Activated T-helper 2 cell treated with anti-CD3 and anti-CD28 coated beads, Interferon-gamma antibody, Interleukin-2, Interleukin-4, amounts not matched to agents 10 μg/mL and 5 μg/mL and 100 μg/mL, durations not matched to agents 14 hours and 24 hours and 36 hours (primary cell): ENCODE results near the gene MYO3A. TPM values are rescaled to one million over a fixed set of nuclear protein-coding genes. Genes with fewer than 3 reads are reported as not detected.

Experiments
- DNase-seq: peaks from one replicate; pipeline ENCODE4 v3.0.0; 2021; ENCODE audit warnings: low spot score
- H3K27ac Mint-ChIP-seq: one replicate; pipeline ENCODE4 v1.8.0; 2021; ENCODE audit warnings: mixed read lengths
- H3K27me3 Mint-ChIP-seq: one replicate; pipeline ENCODE4 v1.8.0; 2021; ENCODE audit warnings: low read depth, mixed read lengths
- H3K36me3 Mint-ChIP-seq: one replicate; pipeline ENCODE4 v1.8.0; 2021; ENCODE audit warnings: low read depth, mixed read lengths
- H3K4me1 Mint-ChIP-seq: one replicate; pipeline ENCODE4 v1.8.0; 2021; ENCODE audit warnings: low read depth, mixed read lengths
- H3K4me3 Mint-ChIP-seq: one replicate; pipeline ENCODE4 v1.8.0; 2021; ENCODE audit warnings: low read depth, mild to moderate bottlenecking, moderate library complexity, mixed read lengths
- H3K9me3 Mint-ChIP-seq: one replicate; pipeline ENCODE4 v1.8.0; 2021; ENCODE audit warnings: mixed read lengths
- intact Hi-C: fragments of 100-400 bp; cut with micrococcal nuclease; formaldehyde crosslinking; loops from one replicate; pipeline ENCODE4 v1.15.1; 2023
- total RNA-seq: library from RNA; stranded (reverse); gene quantifications from 2 replicates; pipeline ENCODE4 v1.2.3, GENCODE V29; 2022

Gene MYO3A
- total RNA-seq, 1 donor from 2014 or later: not detected

DNA sequence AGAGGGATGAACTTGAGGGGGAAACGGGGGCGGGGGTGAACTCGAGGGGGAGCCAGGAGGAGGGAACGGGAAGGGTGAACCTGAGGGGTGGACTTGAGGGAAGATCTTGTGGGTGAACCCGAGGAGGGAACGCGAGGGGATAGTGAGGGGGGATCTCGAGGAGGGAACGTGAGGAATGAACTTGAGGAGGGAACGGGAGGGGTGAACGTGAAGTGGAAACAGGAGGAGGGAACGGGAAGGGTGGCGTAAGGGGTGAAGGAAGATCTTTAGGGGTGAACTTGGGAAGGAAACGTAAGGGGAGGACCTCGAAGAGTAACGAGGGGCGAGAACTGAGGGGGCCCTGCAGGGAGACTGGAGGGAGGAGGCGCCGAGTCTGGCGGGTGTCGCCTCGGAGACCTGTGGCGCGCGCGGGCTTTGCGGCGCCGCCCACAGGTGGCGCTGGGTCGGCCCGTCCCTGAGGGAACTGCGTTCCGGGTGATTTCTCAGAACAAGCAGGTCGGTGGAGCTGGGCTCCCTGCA lies 651 bp downstream of the MYO3A start:
- Mint-ChIP-seq H3K36me3 (no peaks in the 10 kb centered on the region), H3K4me1 (no peaks in the 10 kb centered on the region), H3K9me3 (no peaks in the 10 kb centered on the region), H3K27ac (no peak overlapping the region), H3K4me3 (peak overlapping the region; percentile 27), H3K27me3 (peaks cover 32% of the 10 kb centered on the region)
- intact Hi-C loops: no loop called here
- no peak for DNase-seq

DNA sequence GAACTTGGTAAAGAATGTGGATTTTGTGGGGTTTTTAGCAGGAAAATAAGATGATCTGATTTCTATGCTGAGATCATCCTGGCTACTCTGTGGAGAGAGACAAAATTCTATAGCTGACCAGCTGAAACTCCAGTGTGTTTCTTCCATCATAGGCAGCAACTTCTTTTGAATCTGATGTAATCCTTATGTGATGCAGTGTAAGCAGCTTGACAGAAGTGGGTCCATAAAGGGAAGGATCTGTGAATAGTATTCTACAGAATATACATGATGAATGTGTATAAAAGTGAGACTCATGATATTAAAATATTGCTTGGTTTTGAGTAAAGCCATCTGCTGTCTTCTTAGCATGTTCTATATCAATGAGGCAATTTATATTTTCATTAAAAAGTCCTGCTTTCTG lies 4.4 kb downstream of the MYO3A start:
- Mint-ChIP-seq H3K27ac (no peak overlapping the region), H3K27me3 (peaks cover 31% of the 10 kb centered on the region), H3K4me3 (no peak overlapping the region), H3K9me3 (no peaks in the 10 kb centered on the region), H3K36me3 (no peaks in the 10 kb centered on the region), H3K4me1 (no peaks in the 10 kb centered on the region)
- intact Hi-C loops: no loop called here
- DNase-seq: no peak

DNA sequence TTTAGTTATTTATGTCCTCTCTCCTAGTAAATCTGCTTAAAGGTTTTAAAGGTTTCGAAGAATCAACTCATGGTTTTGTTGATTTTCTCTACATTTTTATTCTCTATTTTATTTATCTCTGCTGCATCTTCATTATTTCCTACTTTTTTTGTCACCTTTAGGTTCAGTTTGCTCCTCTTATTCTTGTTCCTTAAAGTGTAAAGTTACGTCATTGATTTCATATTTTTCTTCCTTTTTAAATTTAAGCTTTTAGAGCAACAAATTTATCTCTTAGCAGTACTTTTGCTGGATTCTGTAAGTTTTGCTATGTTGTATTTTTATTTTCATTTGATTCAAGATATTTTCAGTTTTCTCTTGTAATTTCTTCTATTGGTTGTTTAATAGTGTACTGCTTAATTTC lies 10.7 kb downstream of the MYO3A start:
- no peak overlapping the region for H3K4me3 Mint-ChIP-seq
- no peaks in the 10 kb centered on the region for H3K36me3 Mint-ChIP-seq
- peaks cover 4% of the 10 kb centered on the region for H3K9me3 Mint-ChIP-seq

DNA sequence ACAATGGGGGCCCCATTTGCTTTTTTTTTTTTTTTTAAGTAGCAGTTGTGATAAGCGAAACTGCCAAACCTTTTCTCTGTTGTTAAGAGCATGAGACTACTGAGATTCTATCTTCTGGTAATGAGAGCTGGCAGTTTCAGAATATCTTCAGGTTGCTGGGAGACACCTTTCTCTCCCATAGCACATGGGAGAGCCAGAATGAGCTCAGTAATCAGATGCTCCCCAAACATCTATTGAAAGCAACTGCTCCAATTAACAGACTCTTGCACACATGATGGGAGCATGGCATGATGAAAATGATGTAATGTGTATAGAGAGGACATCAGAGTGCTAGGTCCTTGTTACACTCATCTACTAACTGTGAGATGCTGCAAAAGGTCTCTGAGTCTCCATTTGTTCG lies 18.8 kb downstream of the MYO3A start:
- Mint-ChIP-seq H3K4me1 (no peaks in the 10 kb centered on the region), H3K36me3 (no peaks in the 10 kb centered on the region), H3K9me3 (peaks cover 6% of the 10 kb centered on the region), H3K27me3 (no peaks in the 10 kb centered on the region), H3K27ac (no peak overlapping the region), H3K4me3 (no peak overlapping the region)
- no peak for DNase-seq
- intact Hi-C loops: no loop called here

More for the DNA sequence above, 10.7 kb downstream of the MYO3A start:
- no peak for DNase-seq
- Mint-ChIP-seq H3K27ac (no peak overlapping the region), H3K27me3 (peaks cover 7% of the 10 kb centered on the region), H3K4me1 (no peaks in the 10 kb centered on the region)
- intact Hi-C loops: no loop called here

DNA sequence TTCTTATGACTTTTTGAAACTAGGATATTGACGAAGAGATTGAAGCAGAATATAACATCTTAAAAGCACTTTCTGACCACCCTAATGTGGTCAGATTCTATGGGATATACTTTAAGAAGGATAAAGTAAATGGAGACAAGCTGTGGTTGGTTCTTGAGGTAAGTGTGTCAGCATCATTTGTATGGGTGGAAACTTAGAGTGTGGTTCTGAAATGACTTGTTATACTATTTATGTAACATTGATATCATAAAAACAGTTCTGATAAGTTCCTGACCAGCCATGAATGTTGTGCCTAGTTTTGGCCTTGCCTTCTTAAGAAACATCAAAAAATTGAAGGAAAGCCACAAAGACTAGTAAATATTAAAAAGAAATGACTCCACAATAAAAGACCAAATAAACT lies 20.8 kb downstream of the MYO3A start:
- DNase-seq: no peak
- Mint-ChIP-seq H3K4me1 (no peaks in the 10 kb centered on the region), H3K27ac (no peak overlapping the region), H3K9me3 (peaks cover 6% of the 10 kb centered on the region), H3K27me3 (no peaks in the 10 kb centered on the region), H3K4me3 (no peak overlapping the region), H3K36me3 (no peaks in the 10 kb centered on the region)
- intact Hi-C loops: no loop called here

DNA sequence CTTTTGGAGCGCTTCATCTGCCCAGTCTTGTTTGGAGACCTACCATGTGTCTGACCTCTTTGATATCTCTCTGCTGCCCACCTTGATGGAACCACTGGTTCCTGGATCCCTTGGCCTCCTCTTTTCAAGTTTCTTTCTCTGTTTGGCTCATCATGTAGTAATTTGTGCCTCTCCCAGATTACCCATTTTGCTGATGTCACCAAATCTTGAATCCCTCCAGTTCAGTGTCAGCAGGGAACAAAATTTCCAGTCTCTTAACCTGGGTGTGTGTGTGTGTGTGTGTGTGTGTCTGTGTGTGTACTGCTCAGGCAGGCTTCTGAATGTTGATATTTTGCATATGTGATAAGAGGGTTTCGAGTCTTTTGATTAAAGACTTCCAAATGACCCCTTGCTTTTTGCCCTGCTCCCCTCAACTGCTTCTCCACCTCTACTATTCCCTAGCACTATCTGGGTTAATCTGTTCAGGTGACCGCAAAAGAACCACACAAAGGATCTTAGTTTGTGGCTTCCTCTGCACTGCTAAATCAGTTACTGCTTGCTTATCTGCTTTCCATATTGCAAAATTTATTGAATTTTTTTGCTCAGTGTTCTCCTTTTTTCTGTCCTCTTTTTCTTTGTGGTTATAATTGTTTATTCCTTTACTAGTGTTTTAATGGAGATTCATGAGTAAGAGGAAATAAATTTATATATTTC lies 25.7 kb downstream of the MYO3A start:
- intact Hi-C loops: loop anchor here (2.0 kb wide), 1 partner anchor 57 kb away; no protein-coding TSS in a partner anchor
- Mint-ChIP-seq H3K4me3 (no peak overlapping the region), H3K27me3 (no peaks in the 10 kb centered on the region), H3K36me3 (no peaks in the 10 kb centered on the region), H3K4me1 (no peaks in the 10 kb centered on the region), H3K9me3 (peaks cover 6% of the 10 kb centered on the region), H3K27ac (no peak overlapping the region)
- no peak for DNase-seq

DNA sequence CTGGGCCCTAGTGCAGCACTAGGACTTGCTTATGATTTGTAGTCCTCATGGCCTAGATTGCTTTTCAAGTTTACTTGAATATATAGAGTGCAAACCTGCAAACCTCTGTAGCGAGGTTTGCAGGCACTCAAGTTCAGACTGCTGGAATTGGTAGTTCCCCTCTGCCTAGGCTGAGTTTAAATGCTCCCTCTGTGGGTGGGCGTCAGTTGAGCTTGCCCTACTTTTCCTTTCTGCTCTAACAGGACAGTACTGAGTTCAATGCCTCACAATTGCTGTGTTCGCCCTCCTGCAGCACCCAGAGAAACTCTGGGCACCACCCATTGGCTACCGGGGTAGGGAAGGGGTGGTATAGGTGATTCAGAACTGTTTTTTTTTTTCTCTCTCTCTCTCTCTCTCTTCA lies 31.6 kb downstream of the MYO3A start:
- no peak overlapping the region for H3K4me3 Mint-ChIP-seq
- no peaks in the 10 kb centered on the region for H3K9me3 Mint-ChIP-seq
- no peak overlapping the region for H3K27ac Mint-ChIP-seq
- H3K27me3 Mint-ChIP-seq: no peaks in the 10 kb centered on the region
- intact Hi-C loops: no loop called here
- no peak for DNase-seq
- no peaks in the 10 kb centered on the region for H3K4me1 Mint-ChIP-seq
- no peaks in the 10 kb centered on the region for H3K36me3 Mint-ChIP-seq

DNA sequence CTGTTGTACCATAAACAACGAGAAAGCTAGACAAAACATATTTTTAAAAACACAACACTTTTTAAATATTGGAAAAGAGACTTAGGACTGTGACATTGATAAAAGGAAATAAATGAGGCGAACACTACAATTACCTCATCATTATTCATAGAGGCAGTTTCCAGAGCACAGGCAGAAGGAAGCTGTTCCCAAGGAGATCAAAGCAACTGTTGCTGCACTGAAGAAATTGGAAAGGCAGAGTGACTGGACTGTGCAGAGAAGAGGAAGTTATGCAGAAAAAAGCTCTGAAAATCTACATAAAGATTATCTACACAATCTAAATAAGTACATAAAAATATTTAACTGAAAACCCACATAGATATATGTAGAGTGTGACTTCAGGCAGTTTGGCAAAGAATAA lies 32.8 kb downstream of the MYO3A start:
- Mint-ChIP-seq H3K27me3 (no peaks in the 10 kb centered on the region), H3K9me3 (no peaks in the 10 kb centered on the region), H3K36me3 (no peaks in the 10 kb centered on the region), H3K4me1 (no peaks in the 10 kb centered on the region), H3K4me3 (no peak overlapping the region), H3K27ac (no peak overlapping the region)
- intact Hi-C loops: no loop called here
- no peak for DNase-seq

DNA sequence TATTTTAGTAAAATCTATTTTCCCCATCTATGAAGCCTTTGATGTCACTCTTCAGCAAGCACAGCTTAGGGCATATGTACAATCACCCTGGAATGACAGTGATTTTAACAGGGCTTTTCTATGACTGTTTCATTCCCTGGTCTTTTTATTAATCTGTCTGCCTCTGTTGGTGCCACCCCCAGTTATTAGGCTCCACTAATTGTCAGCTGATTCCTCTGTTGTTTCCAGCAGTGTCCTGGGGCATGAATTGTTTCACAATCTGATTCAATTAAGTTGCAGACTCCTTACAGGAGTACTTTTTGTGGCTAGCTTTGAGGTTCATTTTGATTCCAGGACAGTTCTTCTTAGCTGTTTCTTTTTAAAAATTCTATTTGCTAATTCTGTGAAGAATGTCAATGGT lies 38.6 kb downstream of the MYO3A start:
- intact Hi-C loops: no loop called here
- no peak for DNase-seq
- Mint-ChIP-seq H3K27ac (no peak overlapping the region), H3K36me3 (no peaks in the 10 kb centered on the region), H3K27me3 (no peaks in the 10 kb centered on the region), H3K4me1 (no peaks in the 10 kb centered on the region), H3K4me3 (no peak overlapping the region), H3K9me3 (no peaks in the 10 kb centered on the region)

DNA sequence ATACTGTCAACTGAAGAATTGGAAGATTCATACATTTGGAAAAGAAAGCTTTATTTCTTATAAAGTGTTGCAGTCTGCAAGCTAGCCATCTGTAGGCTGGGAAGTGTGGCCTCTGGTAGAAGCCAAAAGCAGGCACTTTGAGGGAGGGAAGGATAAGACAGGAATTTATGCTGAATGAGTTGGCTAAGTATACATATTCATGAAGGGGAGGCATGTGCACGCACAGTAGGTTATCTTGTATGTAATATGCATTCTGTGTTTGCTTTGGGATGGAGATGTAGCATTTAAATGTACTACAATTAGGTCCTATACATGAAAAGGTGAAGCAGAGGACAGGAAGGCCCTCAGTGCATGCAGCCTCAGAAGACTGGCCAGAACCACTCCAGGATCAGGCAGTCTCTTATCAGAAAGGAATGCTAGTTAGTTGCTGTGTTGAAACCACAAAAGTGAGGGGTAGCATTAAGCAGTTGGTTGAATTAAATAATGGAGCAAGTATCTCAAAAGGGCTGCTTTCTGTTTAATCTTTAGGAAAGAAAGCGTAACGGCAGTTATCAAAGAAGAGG lies 40.9 kb downstream of the MYO3A start:
- intact Hi-C loops: no loop called here
- DNase-seq: no peak
- Mint-ChIP-seq H3K4me3 (no peak overlapping the region), H3K9me3 (no peaks in the 10 kb centered on the region), H3K36me3 (no peaks in the 10 kb centered on the region), H3K4me1 (no peaks in the 10 kb centered on the region), H3K27ac (no peak overlapping the region), H3K27me3 (no peaks in the 10 kb centered on the region)

DNA sequence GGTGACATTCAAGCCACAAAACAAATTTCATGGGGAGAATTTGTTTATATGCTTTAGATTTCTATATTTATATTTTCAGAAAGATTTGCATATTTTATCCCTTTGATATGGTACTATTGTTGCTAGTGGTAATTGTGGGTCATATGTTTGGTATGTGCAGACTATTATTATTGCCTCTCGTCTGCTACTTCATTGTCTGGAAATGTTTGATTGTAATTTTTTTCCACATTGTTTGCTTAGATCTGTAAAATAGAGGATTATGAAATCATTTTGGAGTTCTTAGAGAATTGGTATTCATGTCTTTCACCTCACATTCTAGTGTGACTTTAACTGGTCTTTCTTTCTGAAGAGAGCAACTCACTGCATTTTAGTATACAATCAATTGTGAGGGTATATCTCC lies 44.7 kb downstream of the MYO3A start:
- Mint-ChIP-seq H3K27me3 (no peaks in the 10 kb centered on the region), H3K4me3 (no peak overlapping the region), H3K9me3 (no peaks in the 10 kb centered on the region), H3K36me3 (no peaks in the 10 kb centered on the region), H3K4me1 (no peaks in the 10 kb centered on the region), H3K27ac (no peak overlapping the region)
- intact Hi-C loops: no loop called here
- DNase-seq: no peak

DNA sequence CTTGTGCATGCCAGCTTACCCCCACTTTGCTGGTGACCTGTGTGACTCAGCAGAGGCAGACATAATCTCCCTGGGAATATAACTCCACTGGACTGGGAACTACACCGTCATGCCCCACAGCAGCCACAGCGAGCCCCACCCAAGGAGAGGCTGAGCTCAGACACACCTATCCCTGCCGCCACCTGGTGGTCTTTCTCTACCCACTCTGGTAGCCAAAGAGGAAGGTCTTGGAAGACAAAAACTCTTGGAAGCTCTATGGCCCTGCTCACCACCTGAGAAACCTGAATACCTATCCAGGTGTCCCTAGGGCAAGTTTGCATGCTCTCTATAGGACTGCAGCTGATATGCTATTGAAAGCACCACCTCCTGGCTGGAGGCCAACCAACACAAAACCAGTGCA lies 48.1 kb downstream of the MYO3A start:
- no peak overlapping the region for H3K4me3 Mint-ChIP-seq

DNA sequence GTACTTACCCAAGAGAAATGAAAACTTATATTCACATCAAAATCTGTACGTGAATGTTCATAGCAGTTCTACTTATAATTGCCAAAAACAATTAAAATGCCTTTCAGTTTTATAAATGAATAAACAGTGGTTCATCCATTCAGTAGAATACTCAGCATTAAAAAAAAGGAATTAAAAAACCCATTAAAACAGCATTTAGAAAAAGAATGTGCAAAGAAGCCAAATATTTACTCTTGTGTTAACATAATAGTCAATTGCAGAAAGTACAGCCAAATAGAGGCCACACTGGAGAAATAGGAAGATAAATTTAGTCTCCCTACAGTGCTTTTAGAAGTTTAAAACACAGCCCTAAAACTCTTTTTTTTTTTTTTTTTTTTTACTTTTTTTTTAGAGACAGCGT lies 54.6 kb downstream of the MYO3A start:
- DNase-seq: no peak
- Mint-ChIP-seq H3K4me1 (no peaks in the 10 kb centered on the region), H3K36me3 (no peaks in the 10 kb centered on the region), H3K9me3 (no peaks in the 10 kb centered on the region), H3K27me3 (no peaks in the 10 kb centered on the region), H3K4me3 (no peak overlapping the region), H3K27ac (no peak overlapping the region)
- intact Hi-C loops: no loop called here

More for the DNA sequence above, 48.1 kb downstream of the MYO3A start:
- Mint-ChIP-seq H3K9me3 (no peaks in the 10 kb centered on the region), H3K4me1 (no peaks in the 10 kb centered on the region), H3K36me3 (no peaks in the 10 kb centered on the region), H3K27me3 (no peaks in the 10 kb centered on the region), H3K27ac (no peak overlapping the region)
- intact Hi-C loops: no loop called here
- DNase-seq: no peak
